ENCODE data around the gene GRIP1.

GRCh38 chr12:66668311-66668710, 10.6 kb downstream of the GRIP1 start:
- TF ChIP-seq CTCF (IDR thresholded peaks at IDR 0.05; ENCODE audit: extremely low read depth in 1 of 2, insufficient read depth in 1 of 2, low read depth in 1 of 2, low read length in 2 of 2): no peak
- TF ChIP-seq POLR2A (IDR thresholded peaks at IDR 0.05; ENCODE audit: low read depth, low read length): no peak
- TF ChIP-seq JUN (IDR thresholded peaks at IDR 0.05; ENCODE audit: borderline replicate concordance, insufficient read depth, insufficient read length, low read depth): no peak
- TF ChIP-seq MAX (IDR thresholded peaks at IDR 0.05; ENCODE audit: insufficient read depth, insufficient read length): no peak
- TF ChIP-seq EZH2 (IDR thresholded peaks at IDR 0.05; ENCODE audit: borderline replicate concordance, low read depth, low read length, severe bottlenecking): no peak
- no peak for TF ChIP-seq POLR2AphosphoS5 (IDR thresholded peaks at IDR 0.05; ENCODE audit: insufficient read depth, low read depth, low read length)
- TF ChIP-seq MYC (IDR thresholded peaks at IDR 0.05; ENCODE audit: low read depth, low read length): no peak
- no peak for TF ChIP-seq FOS (IDR thresholded peaks at IDR 0.05; ENCODE audit: borderline replicate concordance, insufficient read depth, low read length)
- no peak for TF ChIP-seq GATA2 (IDR thresholded peaks at IDR 0.05; ENCODE audit: insufficient read depth, insufficient read length, low read depth, low read length)

Data from endothelial cell of umbilical vein (primary cell).